ENCODE results near the gene VPS35L.

The VPS35L gene

DNA sequence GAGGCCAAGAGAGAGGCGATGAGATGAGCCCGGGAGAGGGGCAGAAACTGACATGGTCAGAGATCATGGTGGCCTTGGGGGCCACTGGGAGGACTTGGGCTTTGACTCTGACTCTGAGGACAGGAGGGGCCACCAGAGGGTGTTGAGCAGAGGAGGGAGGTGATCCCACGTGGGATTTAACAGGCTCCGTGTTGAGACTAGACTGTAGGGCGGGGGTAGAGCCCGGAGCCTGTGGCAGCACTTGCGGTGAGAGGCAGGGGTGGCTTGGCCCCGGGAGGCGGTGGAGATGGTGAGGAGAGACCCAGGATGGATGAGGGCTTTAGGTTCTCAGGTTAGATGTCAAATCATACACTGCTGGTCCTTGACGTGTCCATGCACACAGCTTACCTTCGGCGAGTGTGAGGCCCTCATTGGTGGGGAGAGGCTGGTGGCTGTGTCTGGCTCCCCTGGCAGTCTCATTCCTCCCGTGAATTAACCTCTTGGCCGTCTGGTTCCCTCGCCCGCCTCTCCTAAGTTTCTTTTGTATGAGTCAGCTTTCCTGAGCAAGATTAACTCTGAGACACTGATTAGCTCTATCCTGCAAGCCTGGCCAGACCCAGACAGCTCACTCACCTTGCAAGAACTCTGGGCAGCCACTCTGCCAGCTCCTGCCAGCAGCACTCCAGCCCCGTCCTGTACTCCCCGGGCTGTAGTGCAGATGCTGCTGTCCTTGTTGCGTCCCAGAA, 39.7 kb downstream of the VPS35L start:
- no peak for ATAC-seq
- DNase-seq, result no peak

- DNase-seq (no peak), ATAC-seq (no peak)
Observed at GRCh38 chr16:19598805-19599510, 43.5 kb downstream of the VPS35L start.

DNA sequence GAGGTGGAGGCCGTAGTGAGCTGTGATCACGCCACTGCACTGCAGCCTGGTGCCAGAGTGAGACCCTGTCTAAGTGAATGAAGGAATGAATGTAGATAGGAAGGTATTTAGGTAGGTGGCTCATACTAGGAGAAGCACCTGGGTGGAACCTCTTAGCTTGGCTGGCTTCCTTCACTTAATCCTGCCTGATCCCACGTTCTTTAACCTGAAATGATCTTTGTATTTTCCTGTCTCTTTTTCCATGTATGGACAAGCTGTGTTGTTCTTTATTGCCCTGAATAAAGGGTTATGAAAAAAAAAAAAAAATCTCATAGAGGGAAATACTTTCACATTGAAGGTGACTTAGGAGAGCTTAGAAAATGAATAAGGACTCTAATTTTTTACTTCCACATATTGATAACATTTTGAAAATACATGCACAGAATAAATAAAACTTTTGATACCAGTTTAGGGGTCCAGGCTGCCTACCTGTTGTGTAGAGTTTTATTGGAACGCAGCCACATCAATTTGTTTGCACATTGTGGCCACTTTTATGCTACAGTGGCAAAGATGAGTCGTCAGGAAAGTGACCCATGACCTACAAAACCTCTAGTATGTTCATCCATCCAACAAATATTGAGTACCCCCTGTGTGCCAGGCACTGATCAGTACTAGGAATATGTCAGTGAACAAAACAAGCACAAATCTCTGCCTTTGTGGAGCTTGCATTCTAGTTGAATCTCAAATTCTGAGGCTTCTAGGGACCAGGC, 44.6 kb downstream of the VPS35L start:
- DNase-seq (no peak), ATAC-seq (no peak)

- DNase-seq (peak; percentile 11), ATAC-seq (no peak)
Observed at GRCh38 chr16:19601083-19601976, 45.8 kb downstream of the VPS35L start.

- no peak for DNase-seq
- ATAC-seq, result no peak
Observed at GRCh38 chr16:19604911-19605310, 49.4 kb downstream of the VPS35L start.

GRCh38 chr16:19605701-19606100, 50.2 kb downstream of the VPS35L start:
- ATAC-seq (no peak), DNase-seq (no peak)

DNA sequence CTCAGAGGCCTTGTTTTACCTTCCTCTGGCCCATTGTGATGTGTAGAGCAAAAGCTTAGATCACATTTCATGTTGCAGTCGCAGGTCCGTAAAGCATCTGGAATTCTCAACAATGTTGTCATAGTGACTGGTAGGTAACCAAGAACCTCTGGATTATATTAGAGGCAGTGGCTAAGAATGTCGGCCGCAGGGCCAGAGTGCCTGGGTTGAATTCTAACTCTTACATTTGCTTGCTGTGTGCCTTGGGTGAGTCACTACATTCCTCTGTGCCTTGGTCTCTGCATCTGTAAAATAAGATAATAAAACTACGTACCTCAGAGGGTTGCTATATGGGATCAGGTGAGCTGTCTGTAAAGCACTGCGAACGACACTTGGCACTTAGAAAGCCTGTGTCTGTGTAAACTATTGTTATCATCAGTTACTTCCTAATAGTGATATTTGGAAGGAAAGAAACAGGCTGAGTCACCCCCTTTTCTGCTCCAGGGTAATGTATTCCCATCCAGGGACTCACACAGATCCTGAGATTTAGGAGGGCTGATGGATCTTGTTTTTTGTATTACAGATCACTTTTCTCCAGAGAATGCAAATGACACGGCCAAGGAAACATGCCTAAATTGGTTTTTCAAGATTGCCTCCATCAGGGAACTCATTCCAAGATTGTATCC, 52.2 kb downstream of the VPS35L start:
- DNase-seq, result no peak
- no peak for ATAC-seq

DNA sequence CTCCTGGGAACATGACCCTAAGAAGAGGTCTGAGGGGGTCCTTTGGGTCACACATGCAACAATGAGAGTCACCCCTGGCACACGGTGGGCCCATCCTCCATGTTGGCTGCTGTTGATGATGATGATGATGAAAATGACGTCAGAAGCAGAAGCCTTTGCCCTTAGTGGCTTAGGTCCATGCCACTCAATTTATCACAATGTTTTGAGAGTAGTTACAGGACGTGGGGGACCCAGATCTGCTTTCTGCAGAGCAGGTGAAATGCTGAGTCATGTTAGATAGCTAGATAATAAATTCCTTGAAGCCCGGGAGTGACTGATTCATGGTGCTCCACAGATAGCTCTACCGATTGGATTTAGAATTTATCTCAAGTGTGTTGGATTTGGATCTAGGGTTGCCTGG, 53.9 kb downstream of the VPS35L start:
- ATAC-seq, result no peak
- DNase-seq, result no peak

- ATAC-seq, result no peak
- no peak for DNase-seq
Observed at GRCh38 chr16:19610200-19610599, 54.7 kb downstream of the VPS35L start.

DNA sequence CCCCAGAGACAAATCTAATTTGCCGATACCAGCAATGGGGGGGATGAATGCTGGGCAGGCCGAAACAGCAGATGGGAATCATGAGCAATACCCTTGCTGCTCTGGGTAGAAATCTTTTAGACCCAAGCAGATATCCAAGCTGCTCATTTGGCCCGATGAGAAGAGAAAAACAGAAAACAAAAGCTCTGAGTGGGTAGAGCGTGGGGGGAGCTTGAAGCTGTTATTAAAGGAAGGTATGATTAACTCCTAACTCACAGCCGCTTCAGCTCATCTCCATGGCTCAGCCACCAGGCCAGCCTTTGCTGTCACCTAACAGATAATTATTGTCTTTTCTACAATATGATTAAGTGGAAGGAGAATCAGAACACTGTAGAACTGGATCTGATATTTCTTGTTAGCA, 58.3 kb downstream of the VPS35L start:
- no peak for ATAC-seq
- DNase-seq, result no peak

DNA sequence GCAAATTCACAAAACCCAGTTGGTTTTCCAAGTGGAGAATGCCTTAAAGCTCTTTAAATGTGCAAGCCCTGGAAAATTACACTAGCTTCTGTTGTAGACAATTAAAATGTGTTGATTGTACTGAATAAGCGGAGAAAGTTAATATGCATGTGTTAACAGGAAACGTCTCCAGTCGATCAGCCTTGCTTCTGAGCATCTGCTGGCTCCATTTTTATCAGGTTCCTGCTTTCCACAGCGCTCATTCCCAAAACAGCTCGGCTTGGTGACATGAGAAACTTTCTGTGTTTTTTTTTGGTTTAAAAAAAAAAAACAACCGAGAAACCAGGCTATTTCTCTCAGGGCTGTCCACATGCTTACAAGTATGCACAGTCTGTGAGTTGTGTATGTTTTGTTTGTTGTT, 60.7 kb downstream of the VPS35L start:
- ATAC-seq, result no peak
- no peak for DNase-seq

DNA sequence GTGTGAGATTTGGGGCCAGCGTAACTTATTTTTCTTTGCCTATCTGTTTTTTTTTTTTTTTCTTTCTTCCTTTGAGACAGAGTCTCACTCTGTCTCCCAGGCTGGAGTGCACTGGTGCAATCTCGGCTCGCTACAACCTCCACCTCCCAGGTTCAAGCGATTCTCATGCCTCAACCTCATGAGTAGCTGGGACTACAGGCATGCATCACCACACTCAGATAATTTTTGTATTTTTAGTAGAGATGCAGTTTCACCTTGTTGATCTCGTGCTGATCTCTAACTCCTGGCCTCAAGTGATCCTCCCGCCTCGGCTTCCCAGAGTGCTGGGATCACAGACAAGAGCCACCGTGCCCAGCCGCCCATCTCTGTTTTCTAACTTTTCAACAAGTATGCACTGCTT, 63.4 kb downstream of the VPS35L start:
- no peak for DNase-seq
- ATAC-seq, result no peak

DNA sequence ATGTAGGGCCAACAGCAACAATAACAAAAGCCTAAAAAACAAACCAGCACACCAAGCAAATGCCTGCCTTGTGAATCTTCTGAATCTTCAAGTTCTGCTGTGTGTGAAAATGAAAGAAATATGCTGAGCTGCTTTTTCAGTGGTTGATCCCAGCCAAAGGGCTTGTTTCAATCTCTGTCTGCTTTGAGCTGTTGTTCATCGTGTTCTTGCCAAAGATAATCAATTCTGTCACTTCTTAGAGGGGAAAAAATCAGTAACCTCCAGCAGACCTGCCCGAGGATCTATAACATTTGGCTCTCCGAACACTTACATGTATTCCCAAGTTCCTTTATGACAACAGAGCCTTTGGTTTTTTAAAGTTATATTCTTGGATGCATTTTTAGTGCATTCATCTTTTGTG, 65.9 kb downstream of the VPS35L start:
- ATAC-seq, result no peak
- DNase-seq, result no peak

GRCh38 chr16:19625039-19625438, 69.5 kb downstream of the VPS35L start:
- no peak for DNase-seq
- ATAC-seq, result no peak

GRCh38 chr16:19636436-19637267, 81.1 kb downstream of the VPS35L start:
- DNase-seq, result no peak
- no peak for ATAC-seq

DNA sequence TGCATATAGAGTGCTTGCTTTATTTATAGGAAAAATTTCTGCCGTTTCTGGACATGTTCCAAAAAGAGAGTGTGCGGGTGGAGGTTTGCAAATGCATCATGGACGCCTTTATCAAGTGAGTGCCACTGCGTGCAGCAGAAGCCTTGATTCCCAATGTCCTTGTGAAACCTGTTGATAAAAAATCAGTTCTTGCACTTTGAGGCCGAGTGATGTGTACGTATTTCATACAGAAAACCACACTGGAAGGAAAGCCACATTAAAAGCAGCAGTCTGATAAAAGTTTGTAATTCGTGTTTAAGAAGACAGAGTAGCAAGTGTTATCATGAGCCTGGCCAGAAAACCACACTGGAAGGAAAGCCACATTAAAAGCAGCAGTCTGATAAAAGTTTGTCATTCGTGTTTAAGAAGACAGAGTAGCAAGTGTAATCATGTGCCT, 84.5 kb downstream of the VPS35L start:
- ATAC-seq (peak; percentile 36), DNase-seq (no peak)

- no peak for DNase-seq
Observed at GRCh38 chr16:19642501-19642900, 87.0 kb downstream of the VPS35L start.

GRCh38 chr16:19644877-19645276, 89.4 kb downstream of the VPS35L start:
- no peak for DNase-seq
- no peak for ATAC-seq

More at GRCh38 chr16:19642501-19642900, 87.0 kb downstream of the VPS35L start:
- no peak for ATAC-seq

DNA sequence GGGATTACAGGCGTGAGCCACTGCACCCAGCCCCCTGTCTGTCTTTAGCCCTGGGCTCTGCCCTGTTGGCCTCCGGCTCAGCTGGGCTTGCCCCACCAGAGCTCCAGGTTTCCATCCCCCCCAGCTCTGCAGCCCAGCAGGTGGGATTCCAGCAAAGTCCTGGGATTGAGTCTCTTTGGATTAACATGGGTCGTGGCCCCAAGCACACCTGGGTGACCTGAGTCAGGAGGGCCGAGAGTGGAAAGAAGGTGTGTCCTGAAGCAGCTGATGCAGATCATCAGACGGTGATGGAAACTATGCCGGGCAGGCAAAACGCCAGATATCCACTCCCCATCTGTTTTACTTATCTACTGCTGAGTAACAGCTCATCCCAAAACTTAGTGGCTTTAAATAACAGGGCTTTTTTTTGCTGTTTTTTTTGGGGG, 90.1 kb downstream of the VPS35L start:
- DNase-seq (no peak), ATAC-seq (no peak)

DNA sequence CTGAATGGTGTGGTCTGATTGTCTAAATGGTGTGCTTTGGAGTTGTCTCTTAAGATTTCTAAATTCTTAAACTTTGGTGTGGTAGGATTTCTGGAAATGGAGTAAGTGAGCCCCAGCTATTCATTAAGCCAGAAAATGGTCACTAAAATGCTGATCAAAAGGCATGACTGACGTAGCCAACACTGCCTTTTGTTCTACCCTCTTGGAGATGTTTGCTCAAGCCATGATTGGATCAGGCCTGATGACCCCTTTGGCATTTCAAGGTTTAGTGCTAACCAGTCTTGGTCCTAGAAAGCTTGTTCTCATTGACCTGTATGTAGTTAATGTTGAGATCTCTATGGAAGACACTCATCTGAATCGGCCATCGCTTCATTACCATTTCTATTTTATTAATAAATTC, 94.5 kb downstream of the VPS35L start:
- ATAC-seq (no peak), DNase-seq (no peak)

- DNase-seq (no peak), ATAC-seq (no peak)
Observed at GRCh38 chr16:19654147-19654546, 98.6 kb downstream of the VPS35L start.
